Large intestine (tissue), 3 donors: ENCODE measurements around the gene KSR2. TPM values are rescaled to one million over a fixed set of nuclear protein-coding genes. Genes with fewer than 3 reads are reported as not detected.
A peak's percentile ranks its signal among the peaks of the same experiment; 100 is the strongest.
"Not testable (repeated sequence)": the region's sequence is repeated elsewhere in the genome, so short reads cannot be mapped to it uniquely, and the experiment has no call there.

Experiments
- DNase-seq, 2 donors: peaks; one replicate each; pipeline versions ENCODE4 v3.0.0 to v3.0.0-alpha.2; 2013
- H3K27ac ChIP-seq: one replicate; pipeline ENCODE4 v1.5.1; 2013; ENCODE audit warnings: low read length
- H3K27me3 ChIP-seq: 2 replicates; pipeline ENCODE4 v1.6.1; 2013; ENCODE audit warnings: low read length; ENCODE audit not compliant: control insufficient read depth, insufficient read depth
- H3K36me3 ChIP-seq: 2 replicates; pipeline ENCODE4 v1.6.1; 2013; ENCODE audit warnings: low read length; ENCODE audit not compliant: control insufficient read depth, insufficient read depth
- H3K4me1 ChIP-seq: one replicate; pipeline ENCODE4 v1.6.1; 2013; ENCODE audit warnings: low read length; ENCODE audit not compliant: control insufficient read depth, insufficient read depth
- H3K4me3 ChIP-seq: one replicate; pipeline ENCODE4 v1.5.1; 2013; ENCODE audit warnings: low read length
- H3K9me3 ChIP-seq: one replicate; pipeline ENCODE4 v1.6.1; 2013; ENCODE audit warnings: mild to moderate bottlenecking, low read depth, low read length, moderate library complexity; ENCODE audit not compliant: control insufficient read depth
- WGBS: methylation state at CpG from one replicate; pipeline ENCODE4 v1.1.5; 2013; ENCODE audit warnings: low lambda C conversion rate; ENCODE audit not compliant: insufficient coverage; 5-methylcytosine and 5-hydroxymethylcytosine counted together
- polyA plus RNA-seq: library from polyadenylated mRNA; unstranded; fragments of 120-200 nt; gene quantifications from one replicate; pipeline ENCODE4 v1.2.1, GENCODE V29; 2013

Gene KSR2
- polyA plus RNA-seq, 1 donor, result 0.61 TPM

DNA sequence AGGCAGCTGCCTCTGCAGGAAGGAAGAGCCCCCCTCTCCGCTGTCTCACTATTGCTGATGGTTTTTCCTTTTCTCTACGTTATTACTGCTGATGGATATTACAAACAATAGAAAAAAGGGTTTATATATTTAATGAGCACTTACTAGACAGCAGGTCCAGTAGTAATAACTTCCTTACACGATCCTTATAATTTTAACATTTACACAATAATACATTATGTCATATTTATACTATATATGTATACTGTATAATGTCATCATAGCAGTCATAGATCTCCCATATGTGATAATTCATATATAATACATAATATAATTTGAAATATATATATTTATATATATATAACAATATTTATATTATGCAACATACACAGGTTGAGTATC lies 92.4 kb downstream of the KSR2 start:
- H3K27me3 ChIP-seq, result peaks cover 22% of the 10 kb centered on the region
- WGBS, result no CpG with 5 or more reads among the region's 3 CpGs

DNA sequence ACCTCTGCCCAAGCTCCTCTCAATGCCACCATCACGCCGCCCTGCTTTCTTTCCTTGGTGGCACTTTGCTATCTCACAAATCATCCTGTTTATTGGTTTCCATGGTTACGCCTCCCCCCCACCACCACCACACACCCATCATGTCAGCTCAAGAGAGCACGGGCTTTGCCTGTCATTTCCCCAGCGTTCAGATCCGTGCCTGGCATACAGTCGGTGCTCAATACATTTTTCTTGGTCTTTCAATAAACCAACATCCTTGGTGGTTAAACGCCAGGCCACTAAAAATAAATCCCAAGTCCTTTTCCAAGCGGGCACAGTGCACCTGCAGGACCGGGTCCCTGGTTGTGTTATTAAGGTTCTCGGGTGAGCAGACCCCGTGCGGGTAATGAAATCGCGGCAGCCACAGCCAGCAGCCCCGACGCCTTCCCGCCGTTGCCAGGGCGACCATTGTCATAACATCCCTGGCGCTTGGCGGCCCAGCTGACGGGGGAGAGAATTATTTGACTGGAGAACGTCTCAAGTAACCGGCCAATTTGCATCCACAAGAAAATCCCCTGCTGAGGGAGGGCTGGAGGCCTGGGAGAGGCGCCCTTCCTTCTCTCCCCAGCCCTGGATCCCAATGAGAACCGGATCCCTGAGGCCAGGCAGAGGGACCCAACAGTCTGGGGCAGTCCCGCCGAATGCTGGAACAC lies 92.9 kb downstream of the KSR2 start:
- Histone ChIP-seq H3K9me3 (no peaks in the 10 kb centered on the region), H3K27ac (no peak overlapping the region), H3K4me1 (no peaks in the 10 kb centered on the region), H3K4me3 (no peak overlapping the region), H3K36me3 (no peaks in the 10 kb centered on the region), H3K27me3 (peaks cover 22% of the 10 kb centered on the region)
- no CpG with 5 or more reads among the region's 29 CpGs for WGBS
- DNase-seq, result peak in 1 of 2 donors; percentile 28

More for the DNA sequence above, 92.4 kb downstream of the KSR2 start:
- no peak overlapping the region for H3K4me3 ChIP-seq
- no peak for DNase-seq
- H3K36me3 ChIP-seq, result no peaks in the 10 kb centered on the region
- H3K9me3 ChIP-seq, result no peaks in the 10 kb centered on the region
- no peaks in the 10 kb centered on the region for H3K4me1 ChIP-seq
- H3K27ac ChIP-seq, result no peak overlapping the region

DNA sequence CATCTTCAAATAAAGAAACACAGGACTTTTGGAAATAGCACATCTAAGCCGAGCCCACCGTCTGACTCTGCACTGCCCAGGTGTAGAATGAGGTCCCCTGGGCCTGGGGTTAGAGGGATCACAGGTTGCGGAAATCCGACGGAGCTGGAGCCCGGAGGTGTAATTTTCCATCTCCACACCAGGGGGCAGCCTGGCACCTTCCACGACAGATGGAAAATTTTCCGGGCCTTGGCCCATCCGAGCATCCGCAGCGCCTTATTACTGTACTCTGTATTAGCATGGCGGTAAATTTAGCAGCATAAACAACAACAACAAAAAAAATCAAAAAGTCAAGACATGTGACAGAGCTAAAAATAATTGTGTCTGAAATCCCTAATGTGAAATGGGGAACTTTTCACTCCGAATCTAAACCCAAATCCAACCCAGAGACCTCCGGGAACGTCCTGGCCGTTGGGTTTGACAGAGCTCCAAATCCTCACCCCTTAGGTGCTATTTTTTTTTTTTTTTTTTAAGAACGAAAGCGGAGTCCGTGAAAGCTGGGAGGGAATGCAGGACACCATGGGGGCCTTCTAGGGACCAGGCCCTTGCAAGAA lies 93.9 kb downstream of the KSR2 start:
- Histone ChIP-seq H3K4me1 (no peaks in the 10 kb centered on the region), H3K27me3 (peaks cover 22% of the 10 kb centered on the region), H3K36me3 (no peaks in the 10 kb centered on the region), H3K27ac (no peak overlapping the region), H3K4me3 (no peak overlapping the region), H3K9me3 (no peaks in the 10 kb centered on the region)
- no CpG with 5 or more reads among the region's 19 CpGs for WGBS
- DNase-seq, result peak; percentile 45 to 54

DNA sequence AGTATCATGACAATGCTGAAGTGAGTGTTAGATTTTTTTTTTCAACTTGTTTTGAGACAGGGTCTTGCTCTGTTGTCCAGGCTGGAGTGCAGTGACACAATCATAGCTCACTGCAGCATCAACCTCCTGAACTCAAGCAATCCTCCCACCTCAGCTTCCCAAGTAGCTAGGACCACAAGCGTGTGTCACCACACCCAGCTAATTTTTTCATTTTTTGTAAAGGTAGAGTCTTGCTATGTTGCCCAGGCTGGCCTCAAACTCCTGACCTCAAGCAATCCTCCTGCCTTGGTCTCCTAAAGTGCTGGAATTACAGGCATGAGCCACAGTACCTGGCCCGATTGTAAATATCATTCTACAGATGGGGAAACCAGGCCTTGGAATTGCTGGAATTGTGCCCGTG lies 94.6 kb downstream of the KSR2 start:
- H3K4me3 ChIP-seq, DNase-seq, H3K9me3 ChIP-seq, H3K36me3 ChIP-seq, H3K4me1 ChIP-seq, H3K27ac ChIP-seq: not testable (repeated sequence)
- no CpG with 5 or more reads among the region's 3 CpGs for WGBS
- peaks cover 22% of the 10 kb centered on the region for H3K27me3 ChIP-seq

DNA sequence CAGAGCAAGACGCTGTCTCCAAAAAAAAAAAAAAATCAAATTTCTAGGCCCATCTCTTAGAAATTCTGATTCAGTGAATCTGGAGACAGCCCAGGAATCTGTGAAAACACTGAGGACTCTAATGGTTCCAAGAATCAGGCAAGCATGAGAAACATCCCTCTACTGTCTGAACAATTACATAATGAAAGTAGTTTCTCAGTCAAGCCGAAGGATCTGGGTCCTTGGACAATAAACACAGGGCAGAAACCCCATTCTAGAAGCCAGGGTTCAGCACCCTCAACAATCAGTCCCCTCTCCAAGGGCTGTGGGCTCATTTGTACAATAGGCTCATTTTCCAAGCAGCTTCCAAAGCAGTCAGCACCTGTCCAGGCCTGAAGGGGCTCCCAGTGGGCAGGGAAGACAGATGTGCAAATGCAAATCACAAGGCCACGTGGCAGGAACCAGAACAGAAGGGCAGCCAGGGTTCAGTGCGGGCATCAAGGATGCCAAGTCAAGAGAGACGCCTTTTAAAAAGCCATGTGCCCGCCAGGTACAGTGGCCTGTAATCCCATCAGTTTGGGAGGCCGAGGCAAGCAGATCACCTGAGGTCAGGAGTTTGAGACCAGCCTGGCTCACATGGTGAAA lies 96.1 kb downstream of the KSR2 start:
- Histone ChIP-seq H3K36me3 (no peaks in the 10 kb centered on the region), H3K4me3 (no peak overlapping the region), H3K4me1 (no peaks in the 10 kb centered on the region), H3K27ac (no peak overlapping the region), H3K27me3 (peaks cover 14% of the 10 kb centered on the region), H3K9me3 (no peaks in the 10 kb centered on the region)
- DNase-seq, result no peak
- no CpG with 5 or more reads among the region's 7 CpGs for WGBS

DNA sequence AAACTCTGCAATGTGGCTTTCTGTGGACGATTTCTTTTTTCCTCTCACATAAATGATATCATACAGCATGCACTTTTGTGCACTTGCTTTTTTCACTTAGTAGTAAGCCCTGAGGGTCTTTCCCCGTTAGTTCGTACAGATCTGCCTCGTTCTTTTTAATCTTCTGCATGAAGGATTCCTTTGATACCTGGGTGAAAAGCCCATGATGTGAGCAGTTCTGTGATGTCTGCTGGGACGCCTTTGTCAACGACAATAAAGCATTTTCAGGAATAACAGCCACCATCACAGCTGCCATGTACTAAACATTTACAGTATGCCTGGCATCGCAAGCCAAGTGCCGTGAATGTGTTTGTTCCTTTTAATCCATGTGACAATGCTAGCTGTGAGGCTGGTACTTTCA lies 99.2 kb downstream of the KSR2 start:
- H3K4me3 ChIP-seq, result no peak overlapping the region
- no peak overlapping the region for H3K27ac ChIP-seq
- no peak for DNase-seq
- H3K27me3 ChIP-seq, result no peaks in the 10 kb centered on the region
- no CpG with 5 or more reads among the region's 8 CpGs for WGBS
- H3K4me1 ChIP-seq, result no peaks in the 10 kb centered on the region
- no peaks in the 10 kb centered on the region for H3K36me3 ChIP-seq
- no peaks in the 10 kb centered on the region for H3K9me3 ChIP-seq

DNA sequence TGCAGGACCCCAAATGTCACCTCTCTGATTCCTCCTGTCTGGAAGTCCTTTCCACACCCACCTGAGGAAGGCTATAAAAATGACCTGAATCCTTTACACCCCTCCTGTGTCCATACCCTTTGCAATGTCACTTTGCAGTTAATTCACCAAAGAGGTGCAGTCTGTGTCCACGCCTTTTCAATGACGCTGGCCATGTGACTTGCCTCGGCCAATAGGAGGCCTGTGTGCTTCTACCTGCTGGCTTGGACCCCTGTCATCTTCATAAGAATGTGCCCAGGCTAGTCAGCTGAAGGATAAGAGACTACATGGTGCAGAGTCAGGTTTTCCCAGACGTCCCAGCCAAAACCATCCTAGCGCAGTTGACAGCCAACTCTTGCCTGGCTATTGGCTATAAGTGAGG lies 101.4 kb downstream of the KSR2 start:
- no CpG with 5 or more reads among the region's 5 CpGs for WGBS
- no peaks in the 10 kb centered on the region for H3K36me3 ChIP-seq
- no peak overlapping the region for H3K4me3 ChIP-seq
- H3K27me3 ChIP-seq, result no peaks in the 10 kb centered on the region
- no peaks in the 10 kb centered on the region for H3K9me3 ChIP-seq
- H3K27ac ChIP-seq, result no peak overlapping the region
- no peaks in the 10 kb centered on the region for H3K4me1 ChIP-seq
- no peak for DNase-seq

DNA sequence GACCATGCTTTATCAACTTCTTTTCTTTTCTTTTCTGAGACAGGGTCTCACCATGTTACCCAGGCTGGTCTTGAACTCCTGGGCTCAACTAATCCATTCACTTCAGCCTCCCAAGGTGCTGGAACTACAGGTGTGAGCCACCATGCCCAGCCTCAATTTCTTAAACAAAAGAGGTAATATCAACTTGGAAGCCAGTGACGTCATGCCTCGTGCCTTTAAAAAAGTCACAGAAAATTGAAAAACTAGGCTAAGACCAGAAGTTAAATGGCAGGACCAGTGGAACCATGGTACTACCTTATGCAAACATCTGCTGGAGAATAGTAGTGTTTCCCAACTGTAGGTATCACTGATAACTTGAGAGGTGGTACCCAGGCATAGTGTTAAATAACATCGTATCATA lies 103.3 kb downstream of the KSR2 start:
- WGBS, result no CpG with 5 or more reads among the region's 3 CpGs

DNA sequence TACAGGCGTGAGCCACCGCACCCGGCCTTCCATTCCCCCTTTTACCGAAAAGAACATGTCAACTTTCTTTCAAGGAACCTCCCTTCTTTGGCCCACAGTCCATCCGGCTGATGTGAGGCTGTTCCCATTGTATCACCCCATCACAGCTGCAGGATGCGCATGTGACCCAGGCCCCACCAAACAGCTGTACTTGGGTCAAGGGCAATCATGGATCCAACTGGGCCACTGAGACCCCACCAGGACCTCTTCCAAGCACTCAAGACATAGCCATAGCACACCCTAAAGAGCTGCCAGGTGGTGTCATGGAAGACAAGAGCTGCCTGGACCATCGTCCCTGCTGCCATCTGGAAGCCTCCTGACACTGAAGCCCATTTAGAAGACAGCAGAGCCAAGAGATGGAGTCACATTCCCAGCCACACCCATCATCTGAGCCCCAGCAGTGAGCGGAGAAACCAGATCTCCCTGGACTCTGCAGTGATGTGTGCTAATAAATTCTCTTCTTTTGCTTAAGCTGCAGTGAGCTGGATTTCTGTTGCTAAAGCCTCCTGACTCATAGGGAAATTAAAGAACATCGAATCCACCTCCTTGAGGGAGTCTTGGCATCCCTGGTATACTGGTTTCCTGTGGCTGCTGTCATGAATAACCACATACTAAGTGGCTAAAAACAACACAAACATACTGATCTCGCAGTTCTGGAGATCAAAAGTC lies 105.6 kb downstream of the KSR2 start:
- Histone ChIP-seq H3K4me1 (no peaks in the 10 kb centered on the region), H3K27me3 (no peaks in the 10 kb centered on the region), H3K36me3 (no peaks in the 10 kb centered on the region), H3K9me3 (no peaks in the 10 kb centered on the region), H3K4me3 (no peak overlapping the region), H3K27ac (no peak overlapping the region)
- no peak for DNase-seq
- no CpG with 5 or more reads among the region's 10 CpGs for WGBS

More for the DNA sequence above, 103.3 kb downstream of the KSR2 start:
- Histone ChIP-seq H3K27me3 (no peaks in the 10 kb centered on the region), H3K4me3 (no peak overlapping the region), H3K4me1 (no peaks in the 10 kb centered on the region), H3K27ac (no peak overlapping the region), H3K9me3 (no peaks in the 10 kb centered on the region), H3K36me3 (no peaks in the 10 kb centered on the region)
- no peak for DNase-seq

DNA sequence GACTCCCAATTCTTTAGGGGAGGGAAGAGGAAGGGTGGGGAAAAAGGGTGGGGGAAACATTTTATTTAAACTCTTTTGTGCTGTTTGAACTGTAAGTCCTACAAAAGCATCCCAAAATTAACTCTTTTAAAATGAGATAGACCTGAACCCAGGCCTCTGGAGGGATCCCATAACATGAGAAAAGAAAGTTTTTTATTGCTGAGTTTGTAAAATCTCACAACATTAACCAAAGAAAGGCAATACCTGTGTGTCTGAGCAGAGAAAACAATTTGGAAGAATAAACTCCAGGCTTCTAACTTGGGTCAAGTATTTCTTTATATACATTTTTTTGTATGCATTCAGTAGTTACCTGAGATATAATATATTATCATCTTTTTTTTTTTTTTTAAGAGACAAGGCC lies 107.1 kb downstream of the KSR2 start:
- no peak overlapping the region for H3K27ac ChIP-seq
- H3K36me3 ChIP-seq, result no peaks in the 10 kb centered on the region
- H3K27me3 ChIP-seq, result no peaks in the 10 kb centered on the region
- H3K4me3 ChIP-seq, result no peak overlapping the region
- no peak for DNase-seq
- H3K4me1 ChIP-seq, result no peaks in the 10 kb centered on the region
- no peaks in the 10 kb centered on the region for H3K9me3 ChIP-seq
